NT2/D1 (cell line): ENCODE data around the gene SYK.

Source experiments
- DNase-seq: peaks from one replicate; pipeline ENCODE4 v3.0.0-alpha.2; 2011; ENCODE audit warnings: low read depth, low spot score
- H3K27me3 ChIP-seq: 2 replicates; pipeline ENCODE4 v1.6.0; 2011; ENCODE audit warnings: mild to moderate bottlenecking; ENCODE audit not compliant: insufficient read length, insufficient read depth
- H3K36me3 ChIP-seq: 2 replicates; pipeline ENCODE4 v1.6.1; 2011; ENCODE audit warnings: mild to moderate bottlenecking, low read length, mixed read lengths; ENCODE audit not compliant: insufficient read depth, insufficient read length
- H3K4me1 ChIP-seq: 2 replicates; pipeline ENCODE4 v1.5.1; 2011; ENCODE audit not compliant: insufficient read depth, insufficient read length
- H3K4me3 ChIP-seq: 2 replicates; pipeline ENCODE4 v1.5.1; 2011; ENCODE audit warnings: low read depth; ENCODE audit not compliant: insufficient read length
- H3K9ac ChIP-seq: 2 replicates; pipeline ENCODE4 v1.6.0; 2011; ENCODE audit warnings: low read depth; ENCODE audit not compliant: insufficient read length
- H3K9me3 ChIP-seq: 2 replicates; pipeline ENCODE4 v1.5.1; 2011; ENCODE audit warnings: mild to moderate bottlenecking, low read length; ENCODE audit not compliant: insufficient read depth
- SUZ12 ChIP-seq: IDR thresholded peaks from 2 replicates; pipeline ENCODE4 v1.6.1; 2011; ENCODE audit not compliant: insufficient read length, insufficient read depth; ENCODE audit errors: extremely low read depth
- YY1 ChIP-seq: IDR thresholded peaks from 2 replicates; pipeline ENCODE4 v1.6.1; 2011; ENCODE audit not compliant: insufficient read length, insufficient read depth
- ZNF274 ChIP-seq: IDR thresholded peaks from 2 replicates; pipeline ENCODE4 v1.6.1; 2011; ENCODE audit warnings: mild to moderate bottlenecking, low read depth, low read length

The SYK gene

DNA sequence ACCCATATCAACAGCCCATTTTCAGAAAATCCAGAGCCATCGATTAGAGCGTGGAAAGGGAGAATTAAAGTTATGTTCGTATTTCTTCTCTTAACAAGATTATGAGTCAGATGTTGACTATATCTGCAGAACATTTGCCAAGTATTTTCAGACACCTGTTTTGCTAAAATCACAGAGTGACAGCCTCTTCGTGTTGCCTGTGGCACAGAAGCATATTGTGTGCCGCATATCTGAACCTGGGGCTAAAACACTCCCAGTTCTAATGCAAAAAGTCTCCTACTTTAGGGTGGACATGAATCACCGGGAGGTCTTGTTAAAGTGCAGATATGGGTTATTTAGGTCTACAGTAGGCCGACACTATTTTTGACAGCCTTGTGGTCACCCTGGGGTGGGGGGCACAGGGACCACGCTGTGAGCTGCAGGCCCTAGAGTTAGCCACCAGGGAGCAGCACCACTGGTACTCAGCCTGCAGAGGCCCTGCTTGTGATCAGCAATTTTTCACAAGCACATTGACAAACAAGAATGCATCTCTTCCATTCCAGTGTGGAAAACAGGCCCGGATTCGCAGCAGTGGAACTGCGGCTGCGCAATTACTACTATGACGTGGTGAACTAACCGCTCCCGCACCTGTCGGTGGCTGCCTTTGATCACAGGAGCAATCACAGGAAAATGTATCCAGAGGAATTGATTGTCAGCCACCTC, 93.5 kb downstream of the SYK start:
- Histone ChIP-seq H3K9ac (no peak overlapping the region), H3K4me1 (peaks cover 12% of the 10 kb centered on the region), H3K36me3 (no peaks in the 10 kb centered on the region), H3K27me3 (no peaks in the 10 kb centered on the region), H3K4me3 (no peak overlapping the region), H3K9me3 (no peaks in the 10 kb centered on the region)
- TF ChIP-seq YY1: no peak
- no peak for TF ChIP-seq ZNF274
- TF ChIP-seq SUZ12: no peak
- no peak for DNase-seq

DNA sequence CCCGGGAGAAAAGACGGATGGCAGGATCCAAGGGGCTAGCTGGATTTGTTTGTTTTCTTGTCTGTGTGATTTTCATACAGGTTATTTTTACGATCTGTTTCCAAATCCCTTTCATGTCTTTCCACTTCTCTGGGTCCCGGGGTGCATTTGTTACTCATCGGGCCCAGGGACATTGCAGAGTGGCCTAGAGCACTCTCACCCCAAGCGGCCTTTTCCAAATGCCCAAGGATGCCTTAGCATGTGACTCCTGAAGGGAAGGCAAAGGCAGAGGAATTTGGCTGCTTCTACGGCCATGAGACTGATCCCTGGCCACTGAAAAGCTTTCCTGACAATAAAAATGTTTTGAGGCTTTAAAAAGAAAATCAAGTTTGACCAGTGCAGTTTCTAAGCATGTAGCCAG, 94.2 kb downstream of the SYK start:
- Histone ChIP-seq H3K9ac (no peak overlapping the region), H3K9me3 (no peaks in the 10 kb centered on the region), H3K36me3 (no peaks in the 10 kb centered on the region), H3K4me1 (peaks cover 12% of the 10 kb centered on the region), H3K27me3 (no peaks in the 10 kb centered on the region), H3K4me3 (no peak overlapping the region)
- TF ChIP-seq YY1 (no peak), ZNF274 (no peak), SUZ12 (no peak)
- no peak for DNase-seq

DNA sequence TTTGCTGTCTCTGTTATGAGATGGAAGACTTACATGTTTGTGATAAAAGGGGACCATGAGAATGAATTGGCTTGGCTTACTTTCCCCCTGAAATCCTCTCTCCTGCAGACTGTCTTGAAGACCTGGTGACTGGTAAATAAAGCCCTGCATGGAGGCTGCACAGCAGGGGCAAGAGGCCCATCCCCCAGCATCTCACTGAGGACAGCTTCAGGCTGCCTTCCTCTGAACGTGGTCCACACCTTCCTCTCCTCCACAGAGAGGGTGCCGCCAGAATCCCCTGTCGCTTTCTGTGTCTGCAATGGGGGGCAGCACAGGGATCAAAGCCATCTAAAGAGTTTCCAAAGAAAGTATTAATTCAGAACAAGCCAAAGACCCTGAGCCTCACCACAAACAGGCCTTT, 94.6 kb downstream of the SYK start:
- Histone ChIP-seq H3K27me3 (no peaks in the 10 kb centered on the region), H3K9ac (no peak overlapping the region), H3K9me3 (no peaks in the 10 kb centered on the region), H3K36me3 (no peaks in the 10 kb centered on the region), H3K4me3 (no peak overlapping the region), H3K4me1 (peaks cover 12% of the 10 kb centered on the region)
- DNase-seq: no peak
- TF ChIP-seq SUZ12: no peak
- TF ChIP-seq YY1: no peak
- no peak for TF ChIP-seq ZNF274

DNA sequence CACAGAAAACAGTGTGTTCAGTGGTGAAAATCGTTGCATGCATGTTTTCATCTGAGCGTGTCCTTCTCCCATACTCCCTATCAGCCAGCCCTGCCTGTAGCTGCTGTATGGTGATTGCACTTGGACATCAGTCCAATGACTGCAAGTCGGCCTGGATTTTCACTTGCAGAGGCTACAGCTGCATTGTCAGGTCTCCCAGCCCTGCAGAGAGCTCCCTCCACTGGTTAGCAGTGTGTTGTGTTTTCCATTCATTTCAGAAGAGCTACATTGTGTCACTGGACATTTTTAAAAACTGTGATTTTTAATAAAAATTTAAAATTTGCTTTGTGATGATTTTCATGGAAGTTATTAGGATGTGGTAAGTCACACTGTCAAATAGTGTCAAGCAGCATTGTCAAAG, 96.6 kb downstream of the SYK start:
- no peaks in the 10 kb centered on the region for H3K27me3 ChIP-seq
- H3K4me1 ChIP-seq: peaks cover 12% of the 10 kb centered on the region
- no peak overlapping the region for H3K9ac ChIP-seq
- H3K4me3 ChIP-seq: no peak overlapping the region
- no peak for DNase-seq
- TF ChIP-seq ZNF274: no peak
- TF ChIP-seq YY1: no peak
- no peak for TF ChIP-seq SUZ12
- H3K36me3 ChIP-seq: no peaks in the 10 kb centered on the region
- H3K9me3 ChIP-seq: peaks cover 18% of the 10 kb centered on the region; the same call in 1 of the 2 replicates

DNA sequence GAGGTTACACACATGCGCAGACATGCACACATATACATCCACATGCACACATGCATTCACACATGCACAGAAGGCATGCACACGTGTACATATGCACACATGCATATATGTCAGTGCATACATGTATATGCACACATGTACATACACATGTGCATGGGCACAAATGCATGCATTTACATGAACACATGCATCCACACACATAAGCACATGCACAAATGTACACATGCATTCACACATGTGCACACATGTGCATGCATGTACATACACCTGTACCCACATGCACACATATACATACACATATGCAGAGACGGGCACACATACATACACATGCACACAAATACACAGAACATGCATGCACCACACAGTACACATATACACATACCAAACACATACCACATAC, 97.7 kb downstream of the SYK start:
- H3K9me3 ChIP-seq: peaks cover 19% of the 10 kb centered on the region; the same call in 1 of the 2 replicates
- H3K9ac ChIP-seq: no peak overlapping the region
- no peak for TF ChIP-seq YY1
- TF ChIP-seq SUZ12: no peak
- no peak for TF ChIP-seq ZNF274
- no peak overlapping the region for H3K4me3 ChIP-seq
- no peak for DNase-seq
- no peaks in the 10 kb centered on the region for H3K36me3 ChIP-seq
- peaks cover 12% of the 10 kb centered on the region for H3K4me1 ChIP-seq
- H3K27me3 ChIP-seq: no peaks in the 10 kb centered on the region

DNA sequence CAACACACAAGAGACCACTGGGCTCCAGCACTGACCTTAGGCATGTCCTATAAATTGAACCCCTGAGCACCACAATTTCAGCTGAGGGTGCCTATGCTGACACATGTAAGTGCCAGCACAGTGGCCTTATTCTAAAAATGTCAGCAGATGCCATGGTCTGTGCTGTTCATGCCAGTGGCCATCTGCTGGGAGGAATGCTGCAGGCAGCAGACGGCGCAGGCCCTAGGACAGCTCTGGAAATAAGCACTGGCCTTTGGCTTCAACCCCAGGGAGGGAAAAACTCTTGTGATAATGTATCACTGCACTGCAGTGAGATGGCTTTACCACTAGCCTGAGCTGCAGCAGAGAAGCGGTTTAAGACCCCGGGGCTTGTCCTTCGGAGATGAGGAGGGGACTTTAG, 98.5 kb downstream of the SYK start:
- TF ChIP-seq SUZ12: no peak
- no peak for TF ChIP-seq ZNF274
- no peak for TF ChIP-seq YY1
- H3K4me1 ChIP-seq: peaks cover 10% of the 10 kb centered on the region
- no peak overlapping the region for H3K9ac ChIP-seq
- DNase-seq: no peak
- H3K36me3 ChIP-seq: no peaks in the 10 kb centered on the region
- H3K27me3 ChIP-seq: no peaks in the 10 kb centered on the region
- peaks cover 19% of the 10 kb centered on the region; the same call in 1 of the 2 replicates for H3K9me3 ChIP-seq
- H3K4me3 ChIP-seq: no peak overlapping the region

DNA sequence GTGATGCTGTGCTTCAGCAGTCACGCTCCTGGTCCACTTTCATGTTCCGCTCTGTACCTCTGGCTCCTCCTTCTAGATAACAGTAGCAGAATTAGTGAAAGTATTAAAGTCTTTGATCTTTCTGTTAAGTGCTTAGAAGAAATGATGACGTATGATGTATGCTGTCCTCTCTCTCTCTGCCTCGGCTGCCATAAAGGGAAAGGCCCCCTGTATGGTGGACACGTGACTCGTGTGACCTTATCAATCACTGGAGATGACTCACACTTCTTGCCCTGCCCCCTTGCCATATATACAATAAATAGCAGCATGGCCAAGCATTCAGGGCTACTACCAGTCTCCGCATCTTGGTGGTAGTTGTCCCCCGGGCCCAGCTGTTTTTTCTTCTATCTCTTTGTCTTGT, 100.3 kb downstream of the SYK start:
- no peaks in the 10 kb centered on the region for H3K36me3 ChIP-seq
- TF ChIP-seq YY1: no peak
- no peak for TF ChIP-seq SUZ12
- TF ChIP-seq ZNF274: no peak
- no peak overlapping the region for H3K4me3 ChIP-seq
- H3K9ac ChIP-seq: no peak overlapping the region
- DNase-seq: no peak
- H3K9me3 ChIP-seq: peaks cover 30% of the 10 kb centered on the region
- peaks cover 1% of the 10 kb centered on the region for H3K4me1 ChIP-seq
- no peaks in the 10 kb centered on the region for H3K27me3 ChIP-seq
